ENCODE results near the gene CCT5.
"Not testable (repeated sequence)": the region's sequence is repeated elsewhere in the genome, so short reads cannot be mapped to it uniquely, and the experiment has no call there.

Gene CCT5

DNA sequence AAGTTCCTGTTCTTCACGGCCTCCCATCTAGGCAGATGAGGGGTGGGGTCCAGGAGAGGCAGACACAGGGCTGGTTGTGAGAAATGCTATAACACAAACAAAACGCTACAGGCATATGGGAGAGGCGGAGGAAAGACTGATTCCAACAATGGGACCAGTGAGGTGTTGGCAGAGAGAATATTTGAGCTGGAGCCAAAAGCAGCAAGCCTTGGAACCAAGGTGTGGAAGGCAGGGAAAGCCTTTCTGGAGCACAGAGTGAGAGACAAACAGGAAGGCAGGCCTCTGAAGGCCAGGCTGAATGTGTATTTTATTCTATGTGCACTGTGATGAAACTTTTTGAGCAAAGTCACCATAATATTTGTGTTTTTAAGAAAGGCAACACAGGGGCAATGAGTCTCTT lies 3.3 kb upstream of the CCT5 start:
- no peak for DNase-seq (ENCODE audit: low read depth in 2 of 2)

DNA sequence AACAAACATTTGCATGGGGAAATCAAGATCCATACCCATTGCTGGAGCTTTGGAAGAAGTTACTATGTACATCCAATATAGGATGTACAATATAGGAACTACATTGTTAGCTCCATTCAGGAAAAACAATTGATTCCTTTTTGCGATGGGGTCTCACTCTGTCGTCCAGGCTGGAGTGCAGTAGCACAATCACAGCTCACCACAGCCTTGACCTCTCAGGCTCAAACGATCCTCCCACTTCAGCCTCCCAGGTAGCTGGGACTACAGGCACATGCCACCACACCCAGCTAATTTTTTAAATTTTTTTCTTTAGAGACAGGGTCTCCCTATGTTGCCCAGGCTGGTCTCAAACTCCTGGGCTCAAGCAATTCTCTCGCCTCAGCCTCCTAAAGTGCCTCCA lies 2.9 kb upstream of the CCT5 start:
- DNase-seq (ENCODE audit: low read depth in 2 of 2), result not testable (repeated sequence)

DNA sequence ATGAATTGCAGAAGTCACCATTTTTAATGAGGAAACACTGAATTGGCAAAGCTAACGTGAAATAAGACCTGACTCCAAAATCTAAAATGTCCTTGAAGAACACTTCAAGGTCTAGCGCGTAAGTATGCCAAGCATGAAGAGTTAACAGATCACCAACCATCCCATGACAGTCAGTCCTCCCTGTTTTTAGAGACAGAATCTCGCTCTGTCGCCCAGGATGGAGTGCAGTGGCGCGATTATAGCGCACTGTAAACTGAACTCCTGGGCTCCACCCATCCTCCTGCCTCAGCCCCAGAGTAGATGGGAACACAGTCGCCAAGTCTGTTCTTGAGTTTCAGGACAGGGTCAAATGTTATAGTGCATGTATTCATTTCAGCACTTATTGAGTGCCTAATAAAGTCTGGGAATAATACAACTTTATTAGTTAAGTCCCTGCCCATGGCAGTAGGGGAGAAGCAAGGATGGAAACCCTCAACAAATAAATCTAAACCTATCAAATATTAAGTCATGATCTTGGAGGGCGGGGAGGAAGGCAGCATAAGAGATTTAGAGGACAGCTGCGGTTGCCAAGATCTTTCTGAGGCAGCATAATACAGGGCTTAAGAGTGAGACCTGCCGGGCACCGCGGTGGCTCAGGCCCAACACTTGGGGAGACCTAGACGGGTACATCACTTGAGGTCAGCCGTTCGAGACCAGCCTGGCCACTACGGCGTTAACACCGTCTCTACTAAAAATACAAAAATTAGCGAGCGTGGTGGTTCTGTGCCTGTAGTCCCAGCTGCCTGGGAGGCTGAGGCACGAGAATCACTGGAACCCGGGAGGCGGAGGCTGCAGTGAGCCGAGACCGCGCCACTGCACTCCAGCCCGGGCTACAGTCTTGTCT lies 1.5 kb upstream of the CCT5 start:
- DNase-seq (ENCODE audit: low read depth in 2 of 2), result no peak

DNA sequence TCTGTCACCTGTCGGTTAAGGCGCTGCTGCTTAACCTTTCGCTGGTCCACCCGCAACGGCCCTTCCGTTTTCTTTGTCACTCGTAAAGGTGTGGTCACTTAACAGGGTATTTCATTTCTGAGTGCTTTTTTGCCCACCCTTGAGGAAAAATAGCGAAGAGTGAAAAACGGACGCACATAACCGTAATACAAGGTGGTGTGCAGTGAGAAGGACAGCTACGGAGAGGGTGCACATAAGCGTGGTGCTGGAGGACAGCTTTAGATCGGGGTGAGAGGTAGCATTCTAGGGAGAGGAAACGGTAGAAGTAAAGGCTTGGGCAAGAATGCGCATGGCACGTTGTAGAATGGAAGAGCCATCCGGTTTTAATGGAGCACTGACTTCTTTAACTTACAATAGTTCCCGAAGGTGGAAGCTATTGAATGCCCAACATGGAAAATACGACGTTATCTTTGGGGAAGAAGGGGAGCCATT lies 761 bp downstream of the CCT5 start:
- no peak for DNase-seq (ENCODE audit: low read depth in 2 of 2)

DNA sequence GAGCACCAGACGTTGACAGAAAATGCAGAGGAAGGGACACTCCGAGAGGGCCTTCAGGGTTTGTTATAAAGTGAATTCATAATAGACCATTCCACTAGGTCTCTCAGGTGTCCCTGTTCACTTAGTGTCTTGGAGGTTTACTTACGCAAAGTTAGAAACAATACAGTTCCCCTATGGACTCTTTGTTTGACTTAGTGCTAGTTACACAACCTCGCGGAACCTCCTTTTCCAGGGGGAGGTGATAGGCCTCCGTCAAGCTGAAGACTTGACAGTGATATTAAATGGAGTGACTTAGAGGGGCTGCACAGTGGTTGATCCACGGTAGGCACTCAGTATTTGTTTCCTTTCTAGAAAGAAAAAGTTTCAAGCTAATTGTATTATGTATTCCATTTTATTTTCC lies 1.3 kb downstream of the CCT5 start:
- DNase-seq (ENCODE audit: low read depth in 2 of 2), result no peak

DNA sequence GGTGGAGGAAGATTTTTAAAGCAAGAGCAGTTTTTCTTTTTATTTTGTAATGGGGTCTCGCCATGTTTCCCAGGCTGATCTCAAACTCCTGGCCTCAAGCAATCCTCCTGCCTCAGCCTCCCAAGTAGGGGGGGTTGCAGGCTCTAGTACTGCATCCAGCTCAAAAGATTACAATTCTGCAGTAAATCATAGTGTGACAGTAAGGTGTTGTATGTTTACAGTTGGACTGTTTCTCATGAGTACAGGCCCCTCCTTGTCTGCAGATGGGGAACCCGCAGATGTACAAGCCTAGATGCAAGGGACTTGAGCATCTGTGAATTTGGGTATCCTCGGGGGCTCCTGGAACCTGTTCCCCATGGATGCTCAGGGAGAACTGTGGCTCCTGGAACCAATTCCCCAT lies 3.3 kb downstream of the CCT5 start:
- DNase-seq (ENCODE audit: low read depth in 2 of 2), result no peak

DNA sequence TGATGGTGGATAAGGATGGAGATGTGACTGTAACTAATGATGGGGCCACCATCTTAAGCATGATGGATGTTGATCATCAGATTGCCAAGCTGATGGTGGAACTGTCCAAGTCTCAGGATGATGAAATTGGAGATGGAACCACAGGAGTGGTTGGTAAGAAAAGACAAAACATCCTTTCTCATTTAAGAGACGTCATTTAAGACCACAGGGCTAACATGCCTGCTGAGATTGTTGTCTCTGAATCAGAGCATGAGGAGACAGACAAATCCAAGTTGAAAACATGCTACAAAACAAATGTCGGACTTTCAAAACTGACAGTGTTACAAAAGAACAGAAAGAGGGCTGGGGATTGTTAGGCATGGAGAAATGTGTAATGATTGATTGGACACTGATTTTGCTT lies 4.6 kb downstream of the CCT5 start:
- DNase-seq (ENCODE audit: low read depth in 2 of 2), result no peak

DNA sequence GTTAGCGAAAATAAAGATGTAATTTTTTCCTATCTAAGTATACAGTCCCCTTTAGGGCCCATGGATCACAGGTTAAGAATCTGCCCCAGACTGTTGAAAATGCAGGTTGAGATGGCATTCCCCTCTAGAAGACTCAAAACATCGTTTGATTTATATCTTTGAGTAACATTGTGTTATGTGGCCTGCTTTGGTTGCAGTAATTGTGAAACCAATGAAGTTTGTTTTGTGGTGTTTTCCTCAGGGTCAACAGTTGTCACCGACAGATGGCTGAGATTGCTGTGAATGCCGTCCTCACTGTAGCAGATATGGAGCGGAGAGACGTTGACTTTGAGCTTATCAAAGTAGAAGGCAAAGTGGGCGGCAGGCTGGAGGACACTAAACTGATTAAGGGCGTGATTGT lies 7.8 kb downstream of the CCT5 start:
- no peak for DNase-seq (ENCODE audit: low read depth in 2 of 2)

DNA sequence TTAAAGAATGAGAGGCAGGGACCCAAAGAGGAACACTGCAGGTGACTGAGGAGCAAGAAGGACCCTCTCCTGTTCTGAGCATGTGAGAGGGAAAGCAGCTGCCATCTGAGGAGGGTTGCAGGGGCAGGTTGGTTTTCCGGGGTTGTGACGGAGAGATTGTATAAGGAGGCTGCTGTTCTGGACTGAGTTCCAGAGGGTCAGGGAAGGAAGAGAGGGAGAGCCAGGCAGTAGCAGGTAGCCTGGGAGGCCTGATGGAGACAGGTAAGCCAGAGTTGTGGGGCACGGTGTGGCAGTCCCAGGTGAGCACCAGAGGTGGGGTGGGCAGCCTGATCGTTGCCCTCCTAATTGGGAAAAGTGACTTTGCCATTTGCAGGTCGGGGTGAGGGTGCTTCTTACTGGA lies 9.8 kb downstream of the CCT5 start:
- no peak for DNase-seq (ENCODE audit: low read depth in 2 of 2)

DNA sequence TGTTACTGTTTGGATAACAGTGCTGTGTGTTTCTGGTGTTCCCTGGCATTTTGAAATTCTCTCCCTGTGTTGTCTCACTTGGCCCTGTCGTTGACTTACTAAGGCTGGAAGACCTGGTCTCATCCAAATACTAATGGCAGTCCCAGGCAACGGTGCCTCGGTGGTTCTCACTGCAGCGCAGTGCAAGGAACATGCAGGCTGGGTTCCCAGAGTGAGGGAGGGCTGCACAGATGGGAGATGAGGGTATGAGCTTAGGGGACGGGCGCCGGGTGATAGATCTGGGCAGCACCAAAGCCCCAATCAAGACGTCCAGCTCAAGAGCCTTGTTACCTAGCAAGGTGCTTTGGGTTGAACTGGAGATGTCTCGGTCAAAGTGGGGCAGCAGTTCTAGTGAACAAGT lies 11.0 kb downstream of the CCT5 start:
- no peak for DNase-seq (ENCODE audit: low read depth in 2 of 2)

DNA sequence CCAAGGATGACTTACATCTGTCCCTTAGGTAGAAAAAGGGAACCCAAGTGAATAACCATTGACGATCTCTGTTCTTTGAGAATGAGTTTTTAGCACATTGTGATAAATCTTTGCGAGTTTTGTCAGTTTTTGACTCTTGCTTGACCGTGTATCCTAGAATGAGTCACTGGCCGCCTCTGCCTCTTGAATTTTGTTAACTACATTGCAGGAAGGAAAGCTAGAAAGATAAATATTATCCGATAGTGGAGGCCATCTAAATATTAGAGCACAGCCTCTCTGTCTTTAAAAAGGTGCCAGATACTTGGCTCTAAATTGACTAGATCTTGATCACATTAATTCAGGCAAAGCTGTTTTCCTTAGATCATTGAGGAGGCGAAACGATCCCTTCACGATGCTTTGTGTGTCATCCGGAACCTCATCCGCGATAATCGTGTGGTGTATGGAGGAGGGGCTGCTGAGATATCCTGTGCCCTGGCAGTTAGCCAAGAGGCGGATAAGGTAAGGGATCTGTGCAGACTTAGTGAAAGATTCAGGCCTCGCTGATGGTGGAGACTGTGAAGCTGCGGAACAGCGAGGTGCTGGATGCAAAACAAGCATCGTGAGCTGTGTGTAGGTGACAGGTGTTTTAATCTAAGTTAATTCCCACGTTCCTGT lies 12.2 kb downstream of the CCT5 start:
- DNase-seq (ENCODE audit: low read depth in 2 of 2), result no peak

DNA sequence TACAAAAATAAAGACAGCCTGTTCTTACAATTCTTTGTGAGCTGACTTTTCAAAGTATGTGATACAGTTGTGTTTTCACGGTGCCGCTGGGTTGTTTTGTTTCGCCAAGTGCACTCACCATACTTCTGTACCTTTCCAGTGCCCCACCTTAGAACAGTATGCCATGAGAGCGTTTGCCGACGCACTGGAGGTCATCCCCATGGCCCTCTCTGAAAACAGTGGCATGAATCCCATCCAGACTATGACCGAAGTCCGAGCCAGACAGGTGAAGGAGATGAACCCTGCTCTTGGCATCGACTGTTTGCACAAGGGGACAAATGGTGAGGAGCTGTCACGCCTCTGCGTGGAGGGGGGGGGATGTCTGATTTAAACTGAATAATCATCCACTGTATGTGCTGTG lies 12.9 kb downstream of the CCT5 start:
- no peak for DNase-seq (ENCODE audit: low read depth in 2 of 2)

DNA sequence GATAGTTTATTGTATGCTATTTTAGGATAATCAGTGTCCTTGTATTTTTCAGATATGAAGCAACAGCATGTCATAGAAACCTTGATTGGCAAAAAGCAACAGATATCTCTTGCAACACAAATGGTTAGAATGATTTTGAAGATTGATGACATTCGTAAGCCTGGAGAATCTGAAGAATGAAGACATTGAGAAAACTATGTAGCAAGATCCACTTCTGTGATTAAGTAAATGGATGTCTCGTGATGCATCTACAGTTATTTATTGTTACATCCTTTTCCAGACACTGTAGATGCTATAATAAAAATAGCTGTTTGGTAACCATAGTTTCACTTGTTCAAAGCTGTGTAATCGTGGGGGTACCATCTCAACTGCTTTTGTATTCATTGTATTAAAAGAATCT lies 14.5 kb downstream of the CCT5 start:
- DNase-seq (ENCODE audit: low read depth in 2 of 2), result no peak

DNA sequence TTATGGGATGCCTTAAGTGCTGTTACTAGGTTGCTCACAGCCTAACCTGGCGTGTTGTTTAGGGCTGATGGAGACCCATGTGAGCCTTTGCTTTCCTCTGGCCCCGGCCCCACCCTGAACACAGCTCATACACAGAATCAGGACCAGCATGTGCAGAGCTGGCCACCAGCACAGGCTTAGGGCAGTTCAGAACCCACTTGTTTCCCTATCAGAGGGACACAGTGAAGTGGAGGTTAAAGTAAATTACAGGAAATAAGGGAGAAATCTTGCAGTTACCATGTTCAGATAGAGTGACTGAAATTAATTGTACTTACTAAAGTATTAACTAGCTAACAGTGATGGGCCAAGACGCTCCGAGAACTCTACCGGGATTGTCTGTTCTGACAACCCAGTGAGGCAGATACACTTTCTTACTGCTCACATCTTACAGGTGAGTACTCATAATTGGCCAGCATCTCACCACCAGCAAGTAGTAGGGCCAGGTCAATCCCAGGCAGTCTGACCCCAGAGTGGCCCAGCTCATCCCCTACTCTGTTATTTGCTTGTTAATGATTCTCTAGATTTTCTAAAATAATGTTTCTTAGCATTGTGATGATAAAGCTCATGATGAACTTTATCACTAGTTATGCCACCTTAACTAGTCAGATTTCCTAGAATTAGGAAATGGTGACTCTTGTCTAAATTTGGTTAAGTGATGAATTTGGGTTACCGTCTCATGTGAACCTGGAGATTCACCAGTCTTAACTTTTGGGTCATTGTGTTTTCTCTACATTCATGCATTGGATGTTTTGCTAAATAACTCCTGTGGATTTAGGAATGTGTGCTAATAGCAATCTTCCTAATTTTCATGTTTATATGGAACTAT lies 15.4 kb downstream of the CCT5 start:
- no peak for DNase-seq (ENCODE audit: low read depth in 2 of 2)

DNA sequence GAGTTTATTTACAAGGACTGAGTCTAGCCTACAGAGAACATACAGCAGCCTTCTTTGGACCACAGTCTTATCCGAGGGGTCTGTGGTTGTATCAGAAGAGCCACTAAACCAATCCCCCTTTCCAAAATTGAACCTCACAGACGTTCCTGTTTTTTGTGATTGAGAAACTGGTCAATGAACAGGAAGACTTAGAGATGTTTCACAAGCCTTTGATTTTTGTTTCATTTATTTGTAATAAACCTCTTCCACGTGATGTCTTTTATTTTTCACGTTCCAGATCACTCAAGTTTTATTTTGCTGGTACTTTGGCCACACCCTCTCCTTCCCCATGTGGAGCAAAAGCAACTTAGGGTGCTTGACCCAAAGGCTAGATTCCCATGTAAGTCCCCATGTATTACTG lies 16.1 kb downstream of the CCT5 start:
- no peak for DNase-seq (ENCODE audit: low read depth in 2 of 2)

DNA sequence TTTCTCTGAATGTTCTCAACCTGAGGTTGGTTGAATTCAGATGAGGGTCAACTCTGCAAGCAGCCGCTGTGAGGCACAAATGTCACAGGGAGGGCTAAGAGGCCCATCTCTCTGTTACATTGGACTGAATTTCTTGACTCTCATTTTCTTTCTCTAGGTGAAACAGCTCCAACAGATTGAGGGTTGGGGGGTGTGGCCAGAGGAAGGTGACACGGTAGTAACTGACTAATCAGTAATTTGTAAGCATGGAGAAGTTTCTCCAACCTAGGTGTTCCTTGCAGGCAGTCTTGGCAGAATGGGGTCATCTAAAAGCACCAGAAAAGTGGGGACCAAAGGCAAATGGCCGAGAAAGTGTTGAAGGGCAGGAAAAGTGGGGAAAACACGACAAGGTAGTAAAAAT lies 16.8 kb downstream of the CCT5 start:
- no peak for DNase-seq (ENCODE audit: low read depth in 2 of 2)

DNA sequence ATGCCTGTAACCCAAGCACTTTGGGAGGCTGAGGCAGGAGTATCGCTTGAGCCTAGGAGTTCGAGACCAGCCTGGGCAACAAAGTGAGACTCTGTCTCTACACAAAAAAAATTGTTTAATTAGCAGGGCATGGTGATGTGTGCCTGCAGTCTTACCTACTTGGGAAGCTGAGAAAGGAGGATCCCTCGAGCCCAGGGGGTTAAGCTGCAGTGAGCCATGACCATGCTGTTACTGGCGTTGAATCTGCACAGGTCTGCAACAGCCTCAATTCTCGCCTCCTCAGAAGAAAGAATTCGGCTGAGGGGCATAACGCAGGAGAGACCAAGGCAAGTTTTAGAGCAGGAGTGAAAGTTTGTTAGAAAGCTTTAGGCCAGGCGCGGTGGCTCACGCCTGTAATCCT lies 18.0 kb downstream of the CCT5 start:
- no peak for DNase-seq (ENCODE audit: low read depth in 2 of 2)

DNA sequence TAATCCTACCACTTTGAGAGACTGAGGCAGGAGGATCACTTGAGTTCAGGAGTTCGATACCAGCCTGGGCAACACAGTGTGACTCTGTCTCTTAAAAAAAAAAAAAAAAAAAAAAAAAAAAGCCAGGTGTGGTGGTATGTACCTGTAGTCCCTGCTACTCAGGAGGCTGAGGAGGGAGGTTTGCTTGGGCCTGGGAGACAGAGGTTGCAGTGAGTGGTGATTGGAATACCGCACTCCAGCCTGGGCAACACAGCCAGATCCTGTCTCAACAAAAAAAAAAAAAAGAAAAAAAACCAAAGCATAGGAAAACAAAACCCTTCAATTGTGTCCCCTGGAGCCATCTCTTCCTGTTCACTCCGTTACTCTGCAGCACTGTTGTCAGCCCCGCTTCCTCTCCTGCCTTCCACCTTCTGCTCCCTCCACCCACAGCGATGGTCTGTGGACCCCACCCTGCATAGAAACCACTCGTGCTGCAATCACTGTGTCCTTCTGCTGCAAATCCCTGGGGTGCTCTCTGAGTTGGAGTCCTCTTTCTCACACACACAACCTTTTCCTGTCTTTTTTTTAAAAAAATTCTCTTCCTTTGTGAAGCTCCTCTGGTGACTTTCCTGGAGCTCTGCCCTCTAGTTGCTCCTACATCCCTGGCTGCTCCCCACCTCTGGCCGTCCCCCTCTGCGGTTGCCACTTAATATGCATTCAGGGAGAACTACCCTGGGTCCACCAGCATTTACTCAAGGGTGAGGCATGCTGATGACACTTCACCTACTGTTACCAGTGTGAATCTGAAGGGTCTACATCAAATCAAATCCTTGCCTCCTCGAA lies 22.2 kb downstream of the CCT5 start:
- no peak for DNase-seq (ENCODE audit: low read depth in 2 of 2)

DNA sequence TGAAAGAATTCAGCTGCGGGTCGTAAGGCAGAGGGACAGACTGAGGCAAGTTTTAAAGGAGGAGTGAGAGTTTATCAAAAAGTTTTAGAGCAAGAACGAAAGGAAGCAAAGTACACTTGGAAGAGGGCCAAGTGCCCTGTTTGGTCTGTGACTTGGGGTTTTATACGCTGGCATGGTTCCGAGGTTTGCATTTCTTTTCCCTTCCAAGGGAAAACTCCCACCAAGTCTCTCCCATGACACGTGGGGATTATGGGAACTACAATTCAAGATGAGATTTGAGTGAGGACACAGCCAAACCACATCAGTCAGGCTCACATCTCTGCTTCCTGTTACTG lies 22.8 kb downstream of the CCT5 start:
- not testable (repeated sequence) for DNase-seq (ENCODE audit: low read depth in 2 of 2)

DNA sequence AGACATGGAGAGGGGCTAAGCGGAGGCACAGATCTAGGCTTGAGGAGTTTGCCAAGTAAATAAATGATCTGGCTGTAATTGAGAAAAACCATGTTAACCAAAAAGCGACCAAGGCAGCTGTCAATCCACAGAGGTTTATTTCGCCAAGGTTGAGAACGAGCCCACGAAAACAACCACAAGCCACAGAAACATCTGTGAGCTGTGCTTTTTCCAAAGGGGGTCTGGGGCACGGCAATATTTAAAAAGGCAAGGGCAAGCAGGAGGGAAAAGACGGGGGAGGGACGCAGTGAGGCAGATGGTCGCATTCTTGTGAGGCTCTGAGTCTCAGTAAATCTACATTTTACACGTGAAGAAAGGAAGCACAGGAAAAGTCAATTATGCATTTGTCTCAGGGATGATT lies 25.4 kb downstream of the CCT5 start:
- no peak for DNase-seq (ENCODE audit: low read depth in 2 of 2)

DNA sequence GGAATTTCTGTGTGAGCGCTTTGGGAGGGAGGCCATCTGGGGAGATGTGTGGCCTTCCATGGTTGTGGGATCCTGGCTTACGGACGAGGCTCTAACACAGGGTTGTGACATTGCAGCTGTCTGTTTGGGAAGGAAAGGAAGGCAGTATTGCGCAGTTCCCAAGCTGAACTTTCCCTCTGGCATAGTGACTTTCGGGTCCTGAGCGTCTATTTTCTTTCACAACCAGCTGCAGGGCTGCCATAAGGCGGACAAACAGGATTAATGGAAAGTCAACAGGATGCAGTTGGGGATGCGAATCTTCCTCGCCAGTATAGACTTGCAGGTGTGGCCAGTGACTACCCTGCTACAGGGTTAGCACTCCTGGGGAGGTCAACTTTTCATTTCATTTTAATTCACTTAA lies 25.9 kb downstream of the CCT5 start:
- no peak for DNase-seq (ENCODE audit: low read depth in 2 of 2)

DNA sequence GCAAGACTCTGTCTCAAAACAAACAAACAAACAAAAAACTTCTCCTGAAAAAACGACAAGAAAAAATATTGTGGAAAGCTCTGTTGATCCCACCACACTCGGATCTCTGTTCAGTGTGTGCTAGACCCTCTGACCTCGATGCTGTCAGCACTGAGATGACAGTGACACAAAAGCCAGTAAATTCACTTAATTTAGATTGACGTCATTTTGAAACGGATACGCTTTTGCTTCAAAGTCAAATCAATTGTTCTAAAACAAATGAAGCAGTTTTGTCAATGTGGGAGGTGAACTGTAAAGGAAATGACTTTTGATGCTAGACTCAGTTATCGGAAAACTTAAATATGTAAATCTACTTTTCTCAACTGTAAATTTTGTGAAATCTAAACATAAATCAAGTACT lies 26.6 kb downstream of the CCT5 start:
- DNase-seq (ENCODE audit: low read depth in 2 of 2), result no peak
